Measurements from ENCODE around the gene SNAP47.

The SNAP47 gene

GRCh38 chr1:227785094-227785804, 50.0 kb downstream of the SNAP47 start:
- DNase-seq (ENCODE audit: low read depth, low spot score) = no peak

- DNase-seq (ENCODE audit: low read depth, low spot score) = no peak
Measured at GRCh38 chr1:227785805-227786671, 50.8 kb downstream of the SNAP47 start.

DNA sequence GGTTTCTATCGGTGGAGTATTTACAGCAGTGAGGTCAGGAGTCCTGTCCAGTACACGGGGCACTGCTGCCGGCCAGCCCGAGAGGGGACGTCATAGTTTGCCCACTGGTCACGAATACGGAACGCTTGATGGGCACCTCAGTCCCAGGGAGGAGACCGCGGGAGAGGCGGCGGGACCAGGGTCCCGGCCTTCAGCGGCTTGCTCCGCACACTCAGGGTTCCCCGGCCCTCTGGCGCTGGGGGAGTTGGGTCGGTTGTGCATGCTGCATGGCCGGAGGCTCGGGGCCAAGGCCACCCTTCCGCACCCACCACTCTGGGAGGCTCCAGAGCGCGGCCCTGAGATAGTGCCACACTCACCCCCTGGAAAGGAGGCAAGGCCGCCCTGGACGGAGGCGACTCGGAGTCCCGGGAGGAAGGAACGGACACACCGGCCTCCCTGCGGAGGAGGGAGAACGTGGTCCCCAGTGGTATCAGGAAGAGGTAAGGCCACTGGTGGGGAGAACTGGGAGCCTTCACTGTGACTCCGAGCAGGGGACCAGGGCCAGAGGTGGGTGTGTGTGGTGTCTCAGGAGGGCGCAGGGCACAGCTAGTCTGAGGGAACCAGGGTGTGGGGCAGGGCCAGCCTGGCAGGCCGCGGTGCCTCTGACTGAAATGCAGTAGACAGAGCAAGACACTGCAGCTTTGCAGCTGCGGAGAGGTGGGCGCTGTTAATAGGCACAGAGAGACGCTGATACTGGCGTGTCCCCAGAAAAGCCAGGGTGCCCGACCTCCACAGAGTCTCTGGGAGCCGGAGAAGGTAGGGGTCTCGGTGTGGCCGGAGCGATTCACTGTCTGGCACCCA, 51.7 kb downstream of the SNAP47 start:
- DNase-seq (ENCODE audit: low read depth, low spot score) = no peak

DNA sequence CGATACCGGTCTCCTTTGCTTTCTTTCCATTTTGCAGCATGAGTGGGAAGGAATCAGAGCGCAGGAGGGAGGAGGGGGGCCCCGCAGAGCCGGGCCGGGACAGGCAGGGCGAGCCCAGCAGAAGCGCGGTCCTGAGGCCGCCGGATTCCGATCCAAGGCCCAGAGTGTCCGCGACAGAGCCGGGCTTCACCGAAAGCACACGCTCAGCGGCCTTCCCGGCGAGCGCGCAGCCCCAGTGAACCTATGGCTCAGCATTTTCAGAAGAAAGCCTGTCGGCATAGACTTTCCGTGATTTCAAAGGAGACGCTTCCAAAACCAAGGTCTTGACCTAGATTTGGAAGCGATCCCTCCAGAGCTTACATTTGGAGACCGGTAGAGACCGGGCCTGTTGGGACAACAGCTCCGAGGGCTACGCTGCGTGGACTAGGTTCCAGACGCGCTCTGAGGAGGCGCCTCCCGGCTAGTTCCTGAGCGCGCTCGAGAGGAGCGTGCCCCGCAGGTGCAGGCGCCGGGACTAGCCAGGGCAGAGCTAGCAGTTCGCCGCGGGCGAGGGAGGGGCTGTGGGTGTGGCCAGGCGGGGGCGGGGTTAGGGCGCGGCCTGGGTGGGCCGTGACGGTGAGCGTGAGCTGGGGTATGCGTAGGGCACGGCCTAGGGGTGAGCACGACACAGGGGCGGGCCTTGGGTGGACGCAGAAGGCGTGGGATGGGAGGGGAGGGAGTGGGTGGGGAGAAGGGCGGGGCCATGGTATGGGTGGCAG, 52.5 kb downstream of the SNAP47 start:
- peak; percentile 91 for DNase-seq (ENCODE audit: low read depth, low spot score)

- DNase-seq (ENCODE audit: low read depth, low spot score) = no peak
Measured at GRCh38 chr1:227788271-227789083, 53.2 kb downstream of the SNAP47 start.

DNA sequence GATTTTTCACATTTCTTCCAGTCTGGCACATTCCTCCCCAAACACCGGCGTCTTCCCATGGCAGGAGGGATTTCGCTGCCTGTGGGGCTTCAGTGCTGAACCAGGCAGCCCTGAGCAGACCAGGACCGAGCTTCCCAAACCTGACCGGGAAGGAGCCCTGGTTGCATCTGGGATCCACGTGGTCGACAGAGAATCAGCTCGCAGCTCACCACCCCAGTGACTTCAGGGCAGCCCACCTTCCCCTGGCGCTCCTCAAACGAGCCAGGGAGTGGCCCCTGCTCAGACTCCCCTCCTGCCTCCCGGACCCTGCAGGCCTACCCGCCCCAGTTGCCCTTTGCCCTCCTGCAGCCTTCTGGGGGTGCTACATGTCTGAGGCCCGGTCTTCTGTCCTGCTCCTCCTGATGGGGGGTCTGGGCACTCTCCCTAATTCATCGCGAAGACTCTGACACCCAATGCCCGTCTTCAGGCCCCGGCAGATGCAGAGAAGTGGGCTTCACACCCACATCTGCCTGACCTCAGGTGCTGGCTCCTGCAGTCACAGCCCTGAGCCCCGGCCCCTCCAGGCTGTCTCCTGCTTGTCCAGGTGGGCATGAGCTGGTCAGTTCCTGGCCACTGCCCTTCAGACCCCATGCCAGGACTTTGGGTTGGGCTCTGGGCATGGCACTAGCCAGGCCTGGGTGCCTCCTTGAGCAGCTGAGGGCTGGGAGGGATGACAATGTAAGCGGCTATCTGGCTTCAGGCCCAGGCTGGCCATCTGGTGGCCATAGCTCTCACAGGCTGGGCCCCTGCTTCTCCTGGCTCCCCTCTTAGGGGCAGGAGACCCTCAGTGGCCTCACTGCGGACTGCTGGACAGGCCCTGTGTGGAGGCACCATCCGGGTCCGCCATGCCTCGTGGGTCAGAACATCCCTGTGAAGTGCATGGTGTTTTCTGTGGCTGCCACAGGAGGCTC, 54.1 kb downstream of the SNAP47 start:
- DNase-seq (ENCODE audit: low read depth, low spot score) = no peak

DNA sequence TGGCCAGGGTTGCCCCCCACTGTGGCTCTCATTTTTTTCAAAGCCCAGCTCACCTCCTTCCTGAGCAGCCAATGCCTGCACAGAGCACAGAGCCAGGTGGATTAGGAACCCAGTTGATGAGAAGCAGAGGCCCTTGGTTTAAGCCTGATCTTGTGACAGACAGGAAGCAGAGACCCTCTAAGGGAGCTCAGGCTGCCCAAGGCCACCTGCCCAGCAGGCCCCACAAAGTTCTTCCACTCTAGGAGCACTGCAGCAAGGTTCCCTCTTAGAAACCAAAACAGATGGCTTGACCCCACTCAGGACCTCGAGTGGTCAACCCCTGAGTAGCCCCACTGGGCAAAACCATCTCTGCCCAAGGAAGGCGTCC, 54.8 kb downstream of the SNAP47 start:
- no peak for DNase-seq (ENCODE audit: low read depth, low spot score)

- no peak for DNase-seq (ENCODE audit: low read depth, low spot score)
Measured at GRCh38 chr1:227790868-227791267, 55.6 kb downstream of the SNAP47 start.

GRCh38 chr1:227791425-227792143, 56.3 kb downstream of the SNAP47 start:
- DNase-seq (ENCODE audit: low read depth, low spot score) = no peak

GRCh38 chr1:227792216-227793078, 57.2 kb downstream of the SNAP47 start:
- DNase-seq (ENCODE audit: low read depth, low spot score) = no peak

DNA sequence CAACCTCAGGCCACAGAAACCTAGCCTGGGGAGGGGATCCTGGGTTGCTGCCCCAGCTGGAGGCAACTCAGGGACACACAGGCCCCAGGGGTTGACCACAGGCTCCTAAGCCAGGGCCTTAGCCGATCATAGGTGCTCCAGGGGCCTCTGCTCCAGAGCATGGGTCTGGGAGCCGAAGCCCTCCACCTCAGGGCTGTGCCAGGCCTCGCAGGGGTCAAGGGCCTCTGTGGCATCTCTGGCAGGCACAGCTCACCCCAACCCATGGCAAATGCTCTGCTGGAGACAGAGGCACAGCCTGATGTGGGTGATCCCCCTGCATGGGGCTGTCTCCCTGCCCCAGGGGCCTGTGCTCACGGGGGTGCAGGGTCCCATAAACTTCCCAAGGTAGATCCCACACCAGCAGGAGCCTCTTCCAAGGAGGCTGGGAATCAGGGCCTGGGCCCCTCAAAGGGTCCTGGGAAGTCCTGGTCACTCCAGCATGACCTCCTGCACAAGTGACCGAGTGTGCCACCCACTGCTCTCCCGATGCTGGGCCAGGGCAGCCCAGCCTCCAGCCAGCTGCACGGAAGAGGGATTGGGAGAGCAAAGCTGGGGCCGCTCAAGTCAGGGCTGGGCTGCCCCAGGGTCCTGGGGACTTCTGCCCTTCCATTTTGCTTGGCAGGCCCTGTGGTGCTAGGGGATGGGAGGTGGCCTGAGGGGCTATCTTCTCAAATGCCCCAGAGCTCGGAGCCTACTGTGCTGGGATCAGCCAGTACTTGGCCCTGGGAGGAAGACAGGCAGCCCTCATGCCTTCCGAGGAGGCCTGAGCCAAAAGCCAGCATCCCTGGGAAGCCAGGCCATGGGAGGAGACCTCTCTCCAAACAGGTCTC, 58.1 kb downstream of the SNAP47 start:
- no peak for DNase-seq (ENCODE audit: low read depth, low spot score)

GRCh38 chr1:227793948-227794816, 58.9 kb downstream of the SNAP47 start:
- no peak for DNase-seq (ENCODE audit: low read depth, low spot score)

- no peak for DNase-seq (ENCODE audit: low read depth, low spot score)
Measured at GRCh38 chr1:227794817-227795192, 59.6 kb downstream of the SNAP47 start.

DNA sequence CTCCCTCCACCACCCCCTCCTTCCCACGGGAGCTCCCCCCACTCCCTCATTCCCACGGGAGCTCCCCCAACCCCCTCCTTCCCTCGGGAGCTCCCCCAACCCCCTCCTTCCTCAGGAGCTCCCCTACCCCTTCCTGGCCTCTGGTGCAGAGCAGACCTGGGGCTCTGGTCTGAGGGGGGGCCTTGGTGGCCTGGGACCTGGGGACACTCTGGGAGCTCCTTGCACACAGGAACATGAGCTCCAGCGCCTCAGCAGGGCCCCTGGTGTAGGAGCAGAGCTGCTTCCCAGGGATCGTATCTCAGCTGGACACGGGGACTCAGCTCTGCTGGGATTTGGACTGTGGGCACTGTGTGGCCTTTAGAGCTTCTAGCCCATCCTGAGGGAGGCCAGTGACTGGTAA, 60.5 kb downstream of the SNAP47 start:
- DNase-seq (ENCODE audit: low read depth, low spot score) = no peak

- no peak for DNase-seq (ENCODE audit: low read depth, low spot score)
Measured at GRCh38 chr1:227796359-227796915, 61.2 kb downstream of the SNAP47 start.

DNA sequence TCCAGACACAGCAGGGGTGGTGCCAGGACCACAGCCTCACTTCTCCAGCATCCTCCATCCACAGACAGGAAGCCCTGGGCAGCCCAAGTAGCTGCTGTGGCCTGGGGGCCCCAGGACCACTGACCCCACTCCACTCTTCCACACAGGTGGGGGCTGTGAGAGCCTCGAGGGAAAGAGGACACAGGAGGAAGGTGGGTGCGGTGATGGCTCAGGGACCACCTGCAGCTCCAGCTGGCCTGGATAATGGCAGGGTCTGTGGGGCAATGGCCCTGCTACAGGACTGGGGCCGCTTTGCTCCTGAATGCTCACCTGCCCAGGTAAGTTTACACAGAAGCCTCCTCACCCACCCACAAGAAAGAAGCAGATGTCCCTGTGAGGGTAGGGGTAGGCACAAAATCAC, 61.9 kb downstream of the SNAP47 start:
- DNase-seq (ENCODE audit: low read depth, low spot score) = no peak

All from activated CD4-positive, CD25-positive, alpha-beta regulatory T cell treated with anti-CD3 and anti-CD28 coated beads, Interleukin-2, amount 50 U/mL, for 16 hours (primary cell).